Lung (tissue), 12 donors: ENCODE results near the gene HUWE1. TPM values are rescaled to one million over a fixed set of nuclear protein-coding genes. Genes with fewer than 3 reads are reported as not detected.

ENCODE experiments used
- ATAC-seq: fragments of 200-7000 bp; cut with Tn5 transposase; one replicate; pipeline ENCODE4 v1.9.1; 2020; ENCODE audit warnings: moderate number of reproducible peaks; ENCODE audit not compliant: insufficient read depth, low FRiP score
- DNase-seq, 3 donors: peaks; one replicate each; pipeline ENCODE4 v3.0.0-alpha.2; 2013 to 2017
- H3K27ac ChIP-seq, 2 donors: one replicate each; pipeline ENCODE4 v1.5.1; 2013; ENCODE audit warnings: mild to moderate bottlenecking in 2 of 2, moderate library complexity in 2 of 2, control low read depth in 1 of 2, inconsistent platforms in 1 of 2, low read depth in 1 of 2, low read length in 1 of 2
- H3K27me3 ChIP-seq, 3 donors: one replicate each; pipeline ENCODE4 v1.5.1; 2013; ENCODE audit warnings: low read length in 2 of 3; ENCODE audit not compliant: control insufficient read depth in 3 of 3, insufficient read depth in 3 of 3
- H3K36me3 ChIP-seq, 4 donors: one replicate each; pipeline ENCODE4 v1.5.1; 2013; ENCODE audit warnings: low read length in 4 of 4, mild to moderate bottlenecking in 1 of 4, moderate library complexity in 1 of 4; ENCODE audit not compliant: control insufficient read depth in 4 of 4, insufficient read depth in 4 of 4
- H3K4me1 ChIP-seq, 5 donors: one replicate each; pipeline ENCODE4 v1.5.1; 2013; ENCODE audit warnings: low read length in 5 of 5, mild to moderate bottlenecking in 2 of 5, moderate library complexity in 1 of 5; ENCODE audit not compliant: control insufficient read depth in 5 of 5, insufficient read depth in 5 of 5
- H3K4me3 ChIP-seq: one replicate; pipeline ENCODE4 v1.5.1; 2013; ENCODE audit warnings: mild to moderate bottlenecking, control low read depth, moderate library complexity
- H3K9ac ChIP-seq, 2 donors: one replicate each; pipeline ENCODE4 v1.5.1; 2013; ENCODE audit warnings: low read length in 2 of 2, control low read depth in 1 of 2; ENCODE audit not compliant: insufficient read depth in 1 of 2
- H3K9me3 ChIP-seq, 4 donors: one replicate each; pipeline ENCODE4 v1.5.1; 2013; ENCODE audit warnings: low read length in 3 of 4, mild to moderate bottlenecking in 1 of 4, moderate library complexity in 1 of 4; ENCODE audit not compliant: control insufficient read depth in 4 of 4, insufficient read depth in 3 of 4
- CTCF ChIP-seq: IDR thresholded peaks from 2 replicates; pipeline ENCODE4 v1.5.1; 2012; ENCODE audit warnings: mild to moderate bottlenecking; ENCODE audit errors: control extremely low read depth, extremely low read depth
- WGBS, 2 donors: extraction: QIAGEN DNeasy Blood & Tissue Kit; methylation state at CpG; one replicate each; pipeline ENCODE4 v1.1.7; 2013; 5-methylcytosine and 5-hydroxymethylcytosine counted together
- polyA plus RNA-seq, 2 donors: library from polyadenylated mRNA; stranded (reverse); fragments of 200-250 nt; gene quantifications; one replicate each; pipeline ENCODE4 v1.2.1, GENCODE V29; 2013
- total RNA-seq, 2 donors: library from RNA; depleted of rRNA in 1 of 2; stranded (reverse); fragments of >200 nt in 1 of 2; gene quantifications; one replicate each; pipeline ENCODE4 v1.2.1, GENCODE V29; 2014 to 2021
- donor health status: control.
- donor health status: control.
- donor health status: Bipolar disorder and iron deficiency.
- donor health status: healthy.
- donor health status: DM: yes; HTN: yes; CAD: no.

The HUWE1 gene
- total and polyA plus RNA-seq, 4 donors = 26.0 to 185 (median 76.5) TPM

GRCh38 chrX:53718073-53718472 lies 31.6 kb upstream of the HUWE1 start:
- H3K27me3 ChIP-seq = no peaks in the 10 kb centered on the region
- ATAC-seq = no peak

GRCh38 chrX:53717205-53717604 lies 30.7 kb upstream of the HUWE1 start:
- no peak for DNase-seq
- H3K4me3 ChIP-seq = no peak overlapping the region
- H3K4me1 ChIP-seq = peaks cover 0 to 4% (median 0%) of the 10 kb centered on the region in 5 donors
- ATAC-seq = no peak
- WGBS, 2 donors = 74 to 79% methylated on average over 2 of the region's 2 CpGs
- peaks cover 0 to 3% (median 0%) of the 10 kb centered on the region in 4 donors for H3K9me3 ChIP-seq
- H3K27me3 ChIP-seq = no peaks in the 10 kb centered on the region
- TF ChIP-seq CTCF = no peak
- H3K9ac ChIP-seq = no peak overlapping the region
- H3K27ac ChIP-seq = no peak overlapping the region
- H3K36me3 ChIP-seq = no peaks in the 10 kb centered on the region

More at GRCh38 chrX:53718073-53718472, 31.6 kb upstream of the HUWE1 start:
- DNase-seq = no peak
- H3K36me3 ChIP-seq = no peaks in the 10 kb centered on the region
- no peak overlapping the region for H3K27ac ChIP-seq
- TF ChIP-seq CTCF = no peak
- no peak overlapping the region for H3K4me3 ChIP-seq
- peaks cover 0 to 4% (median 0%) of the 10 kb centered on the region in 5 donors for H3K4me1 ChIP-seq
- H3K9ac ChIP-seq = no peak overlapping the region
- H3K9me3 ChIP-seq = peaks cover 0 to 3% (median 0%) of the 10 kb centered on the region in 4 donors

- no peak for TF ChIP-seq CTCF
- 44 to 66% methylated on average over 4 of the region's 4 CpGs for WGBS, 2 donors
- H3K9me3 ChIP-seq = peaks cover 0 to 3% (median 0%) of the 10 kb centered on the region in 4 donors
- H3K4me3 ChIP-seq = no peak overlapping the region
- peaks cover 0 to 4% (median 0%) of the 10 kb centered on the region in 5 donors for H3K4me1 ChIP-seq
- H3K27me3 ChIP-seq = no peaks in the 10 kb centered on the region
- ATAC-seq = no peak
- peak in 1 of 3 donors; percentile 11 for DNase-seq
- H3K27ac ChIP-seq = no peak overlapping the region
- no peak overlapping the region for H3K9ac ChIP-seq
- H3K36me3 ChIP-seq = no peaks in the 10 kb centered on the region
Observed at GRCh38 chrX:53716328-53717088, 30.0 kb upstream of the HUWE1 start.
